ENCODE data around the gene NELFB.

The NELFB gene

GRCh38 chr9:137223078-137223970 lies 31.8 kb upstream of the NELFB start:
- no peak for DNase-seq

GRCh38 chr9:137224830-137225694 lies 30.1 kb upstream of the NELFB start, which contains the start of gene CYSRT1:
TSS of gene CYSRT1 (plus strand) at chr9:137225174. CDS start at chr9:137225622, 448 bp downstream.
- no peak for DNase-seq

- DNase-seq: no peak
These were observed 29.3 kb upstream of the NELFB start for GRCh38 chr9:137225699-137226331.

GRCh38 chr9:137226338-137227053 lies 28.6 kb upstream of the NELFB start:
- DNase-seq: no peak

- DNase-seq: no peak
These were observed 27.9 kb upstream of the NELFB start, which contains the start of gene RNF224 for GRCh38 chr9:137227054-137227852. TSS of gene RNF224 (plus strand) at chr9:137227502. CDS start at chr9:137228336, 834 bp downstream.

- DNase-seq: no peak
These were observed 27.1 kb upstream of the NELFB start for GRCh38 chr9:137227853-137228505.

- no peak for DNase-seq
These were observed 26.6 kb upstream of the NELFB start for GRCh38 chr9:137228506-137228967.

GRCh38 chr9:137228968-137229896 lies 25.9 kb upstream of the NELFB start:
- no peak for DNase-seq

- DNase-seq: no peak
These were observed 25.0 kb upstream of the NELFB start for GRCh38 chr9:137229903-137230704.

- DNase-seq: no peak
These were observed 24.3 kb upstream of the NELFB start, which contains the start of gene SLC34A3 for GRCh38 chr9:137230705-137231371. TSS of gene SLC34A3 (plus strand) at chr9:137230901. CDS start at chr9:137231703, 802 bp downstream.

- no peak for DNase-seq
These were observed 23.6 kb upstream of the NELFB start for GRCh38 chr9:137231372-137232039.

- DNase-seq: no peak
These were observed 23.0 kb upstream of the NELFB start for GRCh38 chr9:137232101-137232500.

- DNase-seq: no peak
These were observed 22.6 kb upstream of the NELFB start for GRCh38 chr9:137232510-137232909.

- DNase-seq: no peak
These were observed 21.8 kb upstream of the NELFB start for GRCh38 chr9:137233143-137233980.

- DNase-seq: no peak
These were observed 21.0 kb upstream of the NELFB start for GRCh38 chr9:137234055-137234697.
